Activated T-cell treated with anti-CD3 and anti-CD28 coated beads for 24 hours (primary cell): ENCODE data around the gene UBD.
A peak's percentile ranks its signal among the peaks of the same experiment; 100 is the strongest.

Source experiments
- DNase-seq: peaks from one replicate; pipeline ENCODE4 v3.0.0-alpha.2; 2020; ENCODE audit warnings: low read depth

The UBD gene

DNA sequence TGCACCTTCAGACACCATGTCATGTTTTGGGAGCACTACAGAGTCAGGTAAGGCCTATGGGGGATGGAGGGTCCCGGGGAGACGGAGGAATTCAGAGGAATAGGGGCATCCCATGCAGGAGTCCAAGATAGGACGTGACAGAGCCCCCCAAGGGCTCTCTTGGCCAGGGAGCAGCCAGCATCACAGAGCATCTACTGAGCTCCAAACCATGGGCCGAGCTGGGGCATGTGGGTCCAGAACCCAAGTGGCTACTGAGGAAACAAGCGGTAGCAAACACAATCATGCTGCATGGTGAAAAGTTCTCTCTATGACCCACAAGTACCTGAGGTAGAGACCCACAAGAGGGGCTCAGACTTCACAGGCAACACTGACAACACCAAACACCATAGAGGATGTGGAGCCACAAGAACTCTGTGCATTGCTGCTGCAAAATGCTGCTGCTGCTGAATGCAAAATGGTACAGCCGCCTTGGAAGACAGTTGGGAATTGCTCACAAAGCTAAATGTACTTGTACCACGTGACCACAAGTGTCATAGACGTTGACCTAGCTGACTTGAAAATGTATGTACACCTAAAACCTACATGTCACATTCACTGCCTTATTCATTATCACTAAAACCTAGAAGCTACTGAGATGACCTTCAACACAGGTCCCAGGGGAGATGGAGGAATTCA is 38.4 kb downstream of the UBD start:
- no peak for DNase-seq

DNA sequence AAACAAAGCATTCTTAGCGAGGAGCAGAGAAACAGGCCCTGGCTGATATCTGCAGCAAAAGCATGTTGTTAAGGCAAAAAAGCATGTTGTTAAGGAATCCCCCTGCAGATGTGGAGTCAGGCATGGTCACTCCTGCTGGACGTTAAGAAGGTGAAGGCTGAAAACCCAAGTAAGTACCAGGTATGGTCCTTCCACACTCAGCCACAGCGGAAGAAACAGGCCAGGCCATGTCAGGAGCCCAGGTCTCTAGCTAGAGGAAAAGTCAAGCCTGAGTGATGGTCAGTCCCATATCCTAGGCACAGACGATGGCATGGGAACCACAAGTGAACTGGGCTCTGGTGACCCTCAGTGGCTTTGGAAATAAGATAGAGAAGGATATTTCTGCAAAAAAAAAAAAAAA is 39.3 kb downstream of the UBD start:
- DNase-seq, result no peak

DNA sequence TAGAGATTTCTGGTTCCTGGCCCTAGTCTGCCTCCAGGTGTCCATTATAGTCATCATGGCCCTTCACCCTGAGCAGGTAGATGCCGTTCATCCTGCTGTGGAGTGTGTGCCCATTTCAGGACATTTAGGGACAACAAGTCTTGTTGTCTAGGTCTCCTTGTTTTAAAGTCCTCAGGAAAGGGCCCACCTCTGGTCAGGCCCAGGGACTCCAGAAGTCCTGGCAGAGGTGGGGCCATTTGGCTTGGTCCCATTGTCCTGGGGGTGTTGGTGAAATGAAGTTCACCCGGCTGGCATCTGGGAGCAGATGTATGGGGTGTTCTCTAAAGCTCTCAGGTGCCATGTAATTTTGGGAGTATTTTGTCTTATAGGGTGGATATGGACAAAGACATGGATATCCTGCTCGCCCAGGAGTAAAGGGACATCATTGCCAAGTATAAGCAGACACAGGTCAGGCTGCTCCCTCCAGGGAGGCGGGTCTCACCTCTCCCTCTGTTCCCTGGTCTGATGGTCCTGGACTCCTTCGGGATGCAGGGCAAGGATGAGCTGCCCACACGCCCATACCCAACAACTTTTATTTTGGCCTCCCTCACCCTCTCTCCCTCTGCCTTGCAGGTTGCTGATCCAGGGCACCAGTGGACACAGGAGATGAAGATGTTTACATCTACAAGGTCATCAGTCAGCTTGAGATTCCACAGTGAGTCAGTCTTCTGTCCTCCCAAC is 40.1 kb downstream of the UBD start:
- DNase-seq, result no peak

DNA sequence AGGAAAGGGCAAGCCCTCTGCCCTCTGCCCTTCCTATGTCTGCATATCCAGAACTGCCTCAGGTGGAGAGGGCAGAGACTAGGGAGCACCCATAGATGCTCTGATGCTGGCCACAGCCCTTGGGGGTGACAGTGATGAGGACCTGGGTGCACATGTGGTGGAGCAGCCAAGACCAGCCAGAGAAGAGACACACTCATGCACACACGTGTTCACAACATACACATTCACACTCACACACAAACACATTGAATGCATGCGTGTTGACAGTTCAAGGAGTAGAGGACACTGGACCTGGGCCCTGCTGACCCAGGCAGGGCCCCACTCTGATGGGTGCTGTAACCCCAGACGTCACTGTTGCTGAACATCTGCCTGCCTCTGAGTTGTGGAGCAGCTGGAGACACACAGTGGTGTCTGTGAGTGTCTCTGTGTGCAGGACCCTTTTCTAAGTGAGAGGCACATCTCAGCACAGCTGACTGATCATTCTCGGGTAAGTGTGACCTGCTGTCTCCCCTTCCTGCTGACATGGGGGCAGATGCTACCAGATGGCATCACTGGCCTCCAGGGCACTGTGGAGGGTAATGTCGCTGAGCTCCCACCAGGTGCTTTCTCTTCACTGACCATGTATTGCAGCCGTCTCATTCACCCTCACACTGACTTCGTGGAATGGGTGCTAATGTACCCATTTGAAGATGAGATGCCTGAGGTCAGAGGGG is 41.6 kb downstream of the UBD start:
- DNase-seq, result no peak

DNA sequence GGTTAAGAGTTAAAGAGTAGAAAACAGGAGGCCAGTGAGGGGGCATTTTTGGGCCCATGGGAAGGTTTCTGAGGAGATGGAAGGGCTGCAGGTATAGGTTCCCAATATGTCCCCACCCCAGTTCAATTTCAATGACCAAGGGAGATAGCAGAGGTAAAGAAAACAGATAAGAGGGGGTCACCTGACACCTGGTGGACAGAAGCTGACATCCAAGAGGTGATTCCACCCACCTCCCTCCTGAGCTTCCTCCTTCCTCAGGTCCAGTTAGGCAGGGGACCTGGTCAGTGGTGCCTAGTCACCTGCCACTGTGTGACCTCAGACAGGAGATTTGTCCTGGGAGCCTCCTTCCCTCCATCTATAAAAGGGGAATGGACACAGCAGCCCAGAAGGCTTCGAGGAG is 42.3 kb downstream of the UBD start:
- DNase-seq, result no peak

DNA sequence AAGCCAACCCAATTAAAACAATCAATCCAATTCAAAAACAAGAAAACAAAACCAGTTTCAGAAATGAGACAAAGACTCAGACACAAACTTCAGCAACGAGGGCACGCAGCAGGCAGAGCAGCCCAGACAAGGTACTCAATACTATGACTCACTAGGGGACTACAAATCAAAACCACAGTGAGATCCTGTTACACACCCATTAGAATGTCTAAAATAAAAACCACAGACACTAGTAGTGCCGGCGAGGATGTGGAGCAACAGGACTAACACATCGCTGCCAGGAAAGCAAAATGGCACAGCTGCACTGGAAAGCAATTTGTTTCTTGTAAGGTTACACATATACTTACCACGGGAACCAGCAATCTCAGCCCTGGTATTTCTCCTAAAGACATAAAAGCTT is 43.4 kb downstream of the UBD start:
- peak; percentile 6 for DNase-seq

DNA sequence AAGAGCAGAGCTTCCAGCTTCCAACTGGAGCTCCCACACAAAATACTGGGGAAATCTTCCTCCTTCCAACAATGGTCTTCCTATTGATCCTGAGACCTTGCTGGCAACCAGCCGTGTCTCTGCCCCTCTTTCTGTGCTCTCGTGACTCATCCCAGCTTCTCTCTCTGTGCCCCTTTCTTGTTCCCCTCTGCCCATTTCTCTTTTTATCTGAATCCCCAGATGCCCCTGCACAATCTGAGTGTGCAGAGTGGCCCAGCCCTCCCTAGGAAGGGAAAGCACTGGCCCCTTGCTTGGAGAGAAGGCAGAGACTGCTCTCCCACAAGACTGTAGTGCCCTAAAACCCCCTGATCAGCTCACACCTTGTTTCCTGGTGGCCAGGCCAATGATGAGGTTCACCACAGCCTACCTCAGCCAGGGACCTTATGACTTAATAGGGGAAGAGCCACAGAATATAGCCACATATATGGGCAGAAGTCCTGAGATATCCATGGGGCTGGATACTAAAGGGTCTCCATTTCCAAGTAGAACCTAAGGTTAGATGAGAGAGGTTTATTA is 48.7 kb downstream of the UBD start:
- DNase-seq, result no peak

DNA sequence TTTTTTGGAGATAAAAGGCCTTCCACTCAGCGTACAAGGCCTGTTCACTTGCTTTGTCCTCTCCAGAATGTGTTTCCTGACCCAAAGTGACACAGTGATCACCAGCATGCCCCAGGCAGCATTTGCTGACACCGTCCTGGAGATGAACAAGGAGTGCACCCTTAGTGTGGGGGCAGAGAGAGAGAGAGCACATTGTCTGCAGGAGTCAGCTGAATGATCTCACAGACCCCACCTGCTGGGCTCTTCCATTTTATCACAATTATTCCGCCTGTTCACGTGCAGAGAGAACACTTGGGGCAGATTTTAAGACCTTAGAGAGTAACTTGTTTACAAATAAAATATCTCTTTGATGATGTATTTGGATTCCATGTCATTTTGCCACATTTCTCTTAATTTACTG is 49.3 kb downstream of the UBD start:
- DNase-seq, result no peak

DNA sequence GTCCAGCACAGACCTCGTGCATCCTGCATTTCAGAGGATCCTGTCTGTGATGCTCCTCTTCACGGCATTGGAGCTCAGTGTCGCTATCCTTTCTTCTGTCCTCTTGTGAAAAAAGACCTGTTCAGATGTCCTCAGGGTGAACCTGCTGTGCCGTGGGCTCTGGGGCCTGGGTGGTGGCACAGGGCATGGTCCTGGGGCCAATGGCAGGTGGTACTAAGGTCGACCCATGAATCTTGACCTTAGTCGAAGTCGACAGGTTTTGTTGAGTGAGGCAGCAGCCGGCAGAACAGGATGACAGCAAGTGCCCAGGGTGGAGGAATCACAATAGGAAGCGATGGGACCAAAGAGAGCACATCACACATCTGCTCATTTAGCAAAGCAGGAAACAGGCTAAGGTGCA is 49.8 kb downstream of the UBD start:
- no peak for DNase-seq

DNA sequence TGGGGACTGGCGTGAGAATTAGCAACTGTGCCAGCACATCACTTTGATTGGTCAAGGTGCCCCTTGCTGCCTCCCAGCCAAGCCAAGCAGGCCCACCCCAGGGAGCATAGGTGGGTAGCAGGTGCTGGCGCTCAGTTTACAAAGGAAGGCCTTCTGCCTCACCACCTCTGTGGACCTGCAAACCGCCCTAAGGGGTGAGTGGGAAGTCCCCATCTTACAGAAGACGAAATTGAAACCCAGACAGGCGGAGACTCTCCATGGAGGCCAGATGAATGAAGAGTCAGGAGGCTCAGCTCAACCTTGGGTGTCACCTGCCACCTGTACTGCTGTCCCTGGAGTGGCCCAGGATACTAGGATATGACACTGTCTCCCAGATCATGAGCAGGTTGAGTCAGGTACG is 50.3 kb downstream of the UBD start:
- DNase-seq, result no peak

DNA sequence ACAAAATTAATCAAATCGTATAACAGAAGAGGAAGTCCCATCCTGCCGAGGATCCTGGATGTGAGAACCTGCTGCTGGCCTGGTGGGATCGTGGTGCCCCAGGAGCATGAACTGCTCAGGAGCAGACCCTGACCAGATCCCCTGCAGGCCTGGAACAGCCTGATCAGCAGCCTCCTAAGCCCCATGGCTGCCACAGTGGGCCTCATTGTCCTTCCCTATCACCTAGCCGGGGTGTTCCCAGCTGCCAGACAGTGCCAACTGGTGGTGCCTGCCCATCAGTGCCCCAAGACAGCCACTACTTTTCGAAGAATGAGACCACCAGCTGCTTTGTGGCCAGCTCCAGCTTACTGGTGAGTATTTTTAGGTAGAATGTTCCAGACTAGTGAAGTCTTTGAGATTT is 52.2 kb downstream of the UBD start:
- no peak for DNase-seq

DNA sequence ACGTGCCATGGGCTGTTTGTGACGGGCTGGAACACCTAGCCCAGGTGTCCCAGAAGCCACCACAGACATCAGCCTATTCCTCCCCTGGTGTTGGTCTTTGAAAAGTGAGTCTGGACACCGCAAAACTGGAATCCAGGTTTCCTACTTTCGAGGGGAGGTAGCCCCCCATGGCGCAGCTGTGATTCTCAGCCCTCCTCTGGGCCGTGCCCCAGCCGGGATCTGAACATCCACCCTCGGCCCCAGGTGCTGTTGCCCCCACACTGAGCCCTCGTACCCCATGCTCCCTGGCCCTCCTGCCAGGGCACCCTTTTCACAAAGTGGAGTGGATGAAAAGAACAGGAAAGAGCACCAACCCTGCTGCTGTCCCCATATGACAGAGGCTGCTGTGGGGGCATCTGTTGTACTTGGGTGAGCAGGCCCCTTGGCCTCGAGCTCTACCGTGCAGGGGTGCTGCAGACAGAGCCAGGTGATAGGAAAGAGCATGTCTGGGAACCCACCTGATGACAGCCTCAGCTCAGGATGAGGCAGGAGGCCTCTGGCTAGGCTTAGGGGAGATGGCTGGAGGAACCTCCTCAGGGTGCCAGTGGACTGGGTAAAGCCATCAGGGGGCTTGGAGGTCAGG is 53.0 kb downstream of the UBD start:
- no peak for DNase-seq

DNA sequence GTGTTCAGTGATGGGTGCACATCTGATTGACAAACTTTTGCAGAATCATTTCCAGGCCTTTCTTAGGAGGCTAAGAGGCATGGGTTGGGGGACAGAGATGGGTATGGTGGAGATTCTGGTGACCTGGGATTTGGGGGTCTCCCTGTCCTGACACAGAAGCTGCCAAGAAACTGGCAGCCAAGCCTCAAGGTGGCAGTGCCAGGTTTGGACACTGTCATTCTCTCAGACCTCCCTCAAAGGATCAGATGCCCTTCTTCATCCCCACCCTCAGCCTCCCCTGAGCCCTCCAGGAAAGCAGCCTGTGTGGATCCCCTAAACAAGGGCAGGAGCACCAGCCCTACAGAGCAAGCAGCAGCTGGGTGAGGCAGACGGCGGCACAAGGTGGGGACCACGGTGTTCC is 53.7 kb downstream of the UBD start:
- DNase-seq, result no peak
